NCI-H2081 treated with DMSO at 0.1 percent for 48 hours (cell line): ENCODE measurements around the gene RASSF5.
"Not testable (repeated sequence)": the region's sequence is repeated elsewhere in the genome, so short reads cannot be mapped to it uniquely, and the experiment has no call there.

Experiments used
- DNase-seq: peaks from one replicate; lab custom pipeline; 2025; lab: John Stamatoyannopoulos, UW

The RASSF5 gene

DNA sequence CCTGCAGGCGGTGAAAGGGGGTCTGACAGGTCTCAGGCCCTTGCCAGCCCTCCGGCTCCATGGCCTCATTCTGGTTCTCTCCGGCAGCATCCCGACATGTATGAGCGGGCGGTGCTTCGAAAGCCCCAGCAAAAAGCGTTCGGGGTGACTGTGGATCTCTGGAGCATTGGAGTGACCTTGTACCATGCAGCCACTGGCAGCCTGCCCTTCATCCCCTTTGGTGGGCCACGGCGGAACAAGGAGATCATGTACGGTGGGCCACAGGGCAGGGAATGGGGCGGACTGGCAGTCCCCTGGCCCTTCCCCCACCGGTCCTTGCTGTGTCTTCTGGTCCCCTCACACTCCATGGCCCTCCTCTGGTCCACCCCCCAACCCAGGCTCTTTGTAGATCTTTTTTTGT lies 30.7 kb upstream of the RASSF5 start:
- no peak for DNase-seq

- no peak for DNase-seq
Observed at GRCh38 chr1:206477110-206477509, 30.2 kb upstream of the RASSF5 start.

DNA sequence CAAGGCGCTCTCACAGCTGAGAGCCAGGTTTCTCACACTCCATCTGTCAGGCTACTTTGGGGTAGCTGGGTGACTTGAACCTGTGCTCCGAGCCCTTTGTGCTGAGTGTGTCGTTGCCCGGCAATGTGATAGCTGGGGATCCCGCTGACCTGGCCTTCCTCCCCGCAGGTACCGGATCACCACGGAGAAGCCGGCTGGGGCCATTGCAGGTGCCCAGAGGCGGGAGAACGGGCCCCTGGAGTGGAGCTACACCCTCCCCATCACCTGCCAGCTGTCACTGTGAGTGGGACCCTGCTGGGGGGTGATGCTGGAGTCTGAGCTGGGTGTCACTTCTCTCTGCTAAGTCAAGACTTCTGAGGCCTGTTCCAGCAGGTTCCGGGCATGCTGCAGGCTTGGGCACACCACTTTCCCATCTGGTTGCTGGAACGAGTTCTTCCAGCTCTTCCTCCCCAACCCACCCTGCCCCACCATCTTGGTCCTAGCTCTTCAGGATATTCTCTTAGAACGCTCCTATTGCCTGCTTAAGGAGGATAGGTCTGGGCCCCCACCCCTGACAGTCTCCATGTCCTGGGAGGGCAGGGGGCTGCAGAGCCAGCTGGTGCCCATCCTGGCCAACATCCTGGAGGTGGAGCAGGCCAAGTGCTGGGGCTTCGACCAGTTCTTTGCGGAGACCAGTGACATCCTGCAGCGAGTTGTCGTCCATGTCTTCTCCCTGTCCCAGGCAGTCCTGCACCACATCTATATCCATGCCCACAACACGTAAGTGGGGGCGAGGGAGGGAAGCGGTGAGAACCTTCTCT lies 29.6 kb upstream of the RASSF5 start:
- no peak for DNase-seq

- no peak for DNase-seq
Observed at GRCh38 chr1:206478746-206479145, 28.6 kb upstream of the RASSF5 start.

DNA sequence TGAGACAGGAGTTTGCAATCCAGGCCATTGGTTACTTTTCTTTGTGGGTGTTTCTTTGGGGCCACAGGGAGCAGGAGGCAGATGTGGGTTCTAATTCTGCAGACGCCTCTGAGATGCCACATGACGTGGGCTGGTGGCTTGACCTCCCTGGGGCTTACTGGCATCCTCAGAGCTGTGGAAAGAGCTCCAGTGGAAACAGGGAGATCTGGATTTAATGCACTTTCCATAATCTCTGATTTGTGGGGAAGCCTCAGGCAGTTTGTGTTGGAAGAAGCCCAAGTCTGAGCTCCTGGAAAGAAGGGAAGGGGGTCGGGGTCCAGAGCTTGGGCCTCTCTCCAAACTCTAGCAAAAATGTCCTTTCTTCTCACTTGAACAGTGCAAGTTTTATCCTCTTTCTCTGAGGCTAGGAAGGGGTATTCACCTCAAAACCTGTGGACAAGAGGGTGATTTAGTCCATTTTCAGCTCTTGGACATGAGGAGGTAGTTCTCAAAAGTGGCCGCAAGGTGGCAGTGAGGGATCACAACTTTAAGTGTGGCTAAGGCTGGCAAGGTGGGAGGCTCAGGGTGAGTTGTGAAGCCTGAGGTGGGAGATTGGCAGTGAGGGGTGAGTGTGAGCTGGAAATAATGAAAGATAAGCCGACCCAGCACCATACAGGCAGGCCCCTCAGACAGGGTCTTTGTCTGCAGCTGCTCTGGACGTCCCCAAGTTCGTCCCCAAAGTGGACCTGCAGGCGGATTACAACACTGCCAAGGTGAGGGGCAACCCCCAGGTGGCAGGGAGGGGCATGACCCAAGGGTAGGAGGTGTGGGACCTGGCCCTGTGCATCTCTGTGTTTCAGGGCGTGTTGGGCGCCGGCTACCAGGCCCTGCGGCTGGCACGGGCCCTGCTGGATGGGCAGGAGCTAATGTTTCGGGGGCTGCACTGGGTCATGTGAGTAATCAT lies 27.9 kb upstream of the RASSF5 start:
- DNase-seq, result peak; percentile 21

DNA sequence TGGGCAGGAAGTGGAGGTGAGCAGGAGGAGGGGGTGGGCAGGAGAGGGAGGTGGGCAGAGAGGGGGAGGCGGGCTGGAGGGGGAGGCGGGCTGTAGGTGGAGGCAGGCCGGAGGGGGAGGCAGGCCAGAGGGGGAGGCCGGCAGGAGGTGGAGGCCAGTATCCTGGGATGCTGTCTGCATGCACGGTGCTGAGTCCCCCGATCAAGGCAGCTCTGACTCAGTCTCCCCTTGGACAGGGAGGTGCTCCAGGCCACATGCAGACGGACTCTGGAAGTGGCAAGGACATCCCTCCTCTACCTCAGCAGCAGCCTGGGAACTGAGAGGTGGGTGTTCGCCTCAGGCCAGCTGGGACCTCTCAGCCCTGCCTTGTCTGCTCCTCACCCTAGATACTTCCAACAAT lies 27.1 kb upstream of the RASSF5 start:
- no peak for DNase-seq

- no peak for DNase-seq
Observed at GRCh38 chr1:206482611-206483010, 24.7 kb upstream of the RASSF5 start.

DNA sequence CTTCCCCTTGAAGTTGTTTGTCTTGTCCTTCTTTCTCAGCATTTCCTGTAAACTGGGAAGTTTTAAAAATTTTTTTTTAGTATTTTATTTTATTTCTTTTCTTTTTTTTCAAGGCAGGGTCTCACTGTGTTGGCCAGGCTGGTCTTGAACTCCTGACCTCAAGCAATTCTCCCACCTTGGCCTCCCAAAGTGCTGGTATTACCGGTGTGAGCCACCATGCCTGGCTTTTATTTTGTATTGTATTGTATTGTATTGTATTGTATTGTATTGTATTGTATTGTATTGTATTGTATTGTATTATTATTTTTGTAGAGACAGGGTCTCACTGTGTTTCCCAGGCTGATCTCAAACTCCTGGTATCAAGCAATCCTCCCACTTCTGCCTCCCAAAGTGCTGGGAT lies 23.5 kb upstream of the RASSF5 start:
- DNase-seq, result not testable (repeated sequence)

- no peak for DNase-seq
Observed at GRCh38 chr1:206484901-206485300, 22.4 kb upstream of the RASSF5 start.

- DNase-seq, result no peak
Observed at GRCh38 chr1:206486995-206487788, 20.1 kb upstream of the RASSF5 start.

GRCh38 chr1:206487970-206488369 lies 19.4 kb upstream of the RASSF5 start:
- no peak for DNase-seq

- DNase-seq, result no peak
Observed at GRCh38 chr1:206488466-206488865, 18.9 kb upstream of the RASSF5 start.

DNA sequence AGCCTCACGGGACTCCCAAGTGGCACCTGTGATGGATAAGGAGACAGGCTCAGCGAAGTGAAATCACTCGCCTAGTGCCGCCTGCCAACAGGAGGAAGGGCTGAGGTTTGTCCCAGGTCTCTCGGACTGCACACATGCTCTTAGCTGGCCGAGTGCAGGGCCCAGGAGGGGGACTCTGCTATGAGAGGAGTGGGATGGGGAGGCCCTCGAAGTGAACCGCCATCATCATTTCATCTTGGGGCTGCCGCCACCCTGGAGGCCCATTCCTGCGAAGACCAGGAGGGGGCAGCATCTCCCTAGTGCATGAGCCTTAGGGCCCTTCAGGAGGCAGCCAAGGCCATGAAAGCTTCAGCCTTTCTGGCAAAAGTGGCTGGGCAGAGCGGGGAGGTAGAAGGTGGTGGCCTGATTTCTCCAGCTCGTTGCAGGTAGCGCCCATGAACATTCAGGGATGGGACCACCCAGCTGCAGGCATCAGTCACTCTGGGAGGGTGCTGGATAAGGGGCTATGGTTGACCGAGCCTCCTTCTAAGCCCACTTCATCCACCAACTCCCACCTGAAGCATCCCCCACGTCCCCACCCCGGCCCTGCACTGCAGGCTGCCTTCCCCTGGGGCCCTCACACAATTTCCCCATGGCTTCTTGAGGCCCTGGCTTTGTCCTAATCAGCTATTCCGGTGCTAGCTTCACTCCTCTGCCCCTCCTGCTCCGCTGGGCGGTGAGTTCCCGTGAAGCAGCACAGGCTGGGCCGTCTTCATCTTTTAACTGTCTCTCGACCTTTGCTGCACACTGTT lies 17.2 kb upstream of the RASSF5 start:
- peak; percentile 42 for DNase-seq

- DNase-seq, result no peak
Observed at GRCh38 chr1:206490771-206491405, 16.4 kb upstream of the RASSF5 start.

- no peak for DNase-seq
Observed at GRCh38 chr1:206491616-206492015, 15.7 kb upstream of the RASSF5 start.

DNA sequence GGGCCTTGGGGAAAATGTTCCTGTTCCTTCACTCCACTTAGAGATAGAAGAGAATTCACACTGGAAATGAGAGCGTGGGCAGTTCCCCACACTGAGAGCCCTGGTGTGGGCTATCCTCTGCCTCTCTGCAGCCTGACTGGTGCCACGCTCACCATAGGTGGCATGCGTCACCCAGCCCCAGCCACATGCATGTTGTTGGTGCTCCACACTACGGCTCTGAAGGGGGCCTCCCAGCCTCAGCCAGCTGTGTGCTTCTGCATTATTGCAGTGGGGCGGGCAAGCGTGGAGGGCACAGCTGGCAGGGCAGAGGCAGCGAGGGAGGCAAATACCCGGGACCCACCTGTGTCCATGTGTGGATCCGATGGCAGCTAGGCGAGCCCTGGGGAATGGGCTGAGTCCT lies 14.7 kb upstream of the RASSF5 start:
- DNase-seq, result no peak

DNA sequence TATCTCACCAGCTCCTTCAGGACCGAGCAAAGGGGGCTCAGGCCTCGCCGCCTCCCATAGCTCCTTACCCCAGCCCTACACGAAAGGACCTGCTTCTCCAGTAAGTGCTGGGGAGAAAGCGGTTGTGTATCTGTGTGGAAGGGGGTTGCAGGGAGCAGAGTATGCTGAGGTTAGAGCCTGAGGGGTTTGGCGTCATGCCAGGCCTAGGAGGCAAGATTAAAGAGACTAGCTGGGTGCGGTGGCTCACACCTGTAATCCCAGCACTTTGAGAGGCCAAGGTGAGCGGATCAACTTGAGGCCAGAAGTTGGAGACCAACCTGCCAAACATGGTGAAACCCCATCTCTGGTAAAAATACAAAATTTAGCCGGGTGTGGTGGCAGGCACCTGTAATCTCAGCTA lies 14.1 kb upstream of the RASSF5 start:
- no peak for DNase-seq

DNA sequence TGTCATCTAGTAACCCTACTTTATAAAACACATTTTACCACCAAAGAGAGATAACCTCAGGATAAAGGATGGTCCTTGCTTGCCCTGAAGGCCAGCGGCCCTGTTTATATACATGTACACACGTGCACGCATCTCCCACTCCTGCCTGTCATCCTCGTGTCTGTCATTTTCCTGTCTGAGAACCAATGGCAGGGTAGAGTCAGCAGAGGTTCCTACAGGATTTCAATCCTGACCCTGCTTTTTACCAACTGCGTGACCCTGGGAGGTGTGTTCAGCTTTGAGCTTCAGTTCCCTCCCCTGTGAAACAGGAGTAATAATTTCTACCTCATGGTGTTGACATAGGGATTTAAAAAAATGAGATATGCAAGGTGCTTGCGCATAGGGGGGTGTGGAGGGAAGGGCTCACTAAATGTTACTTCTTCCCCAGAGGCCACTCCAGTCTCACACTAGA lies 12.3 kb upstream of the RASSF5 start:
- no peak for DNase-seq

DNA sequence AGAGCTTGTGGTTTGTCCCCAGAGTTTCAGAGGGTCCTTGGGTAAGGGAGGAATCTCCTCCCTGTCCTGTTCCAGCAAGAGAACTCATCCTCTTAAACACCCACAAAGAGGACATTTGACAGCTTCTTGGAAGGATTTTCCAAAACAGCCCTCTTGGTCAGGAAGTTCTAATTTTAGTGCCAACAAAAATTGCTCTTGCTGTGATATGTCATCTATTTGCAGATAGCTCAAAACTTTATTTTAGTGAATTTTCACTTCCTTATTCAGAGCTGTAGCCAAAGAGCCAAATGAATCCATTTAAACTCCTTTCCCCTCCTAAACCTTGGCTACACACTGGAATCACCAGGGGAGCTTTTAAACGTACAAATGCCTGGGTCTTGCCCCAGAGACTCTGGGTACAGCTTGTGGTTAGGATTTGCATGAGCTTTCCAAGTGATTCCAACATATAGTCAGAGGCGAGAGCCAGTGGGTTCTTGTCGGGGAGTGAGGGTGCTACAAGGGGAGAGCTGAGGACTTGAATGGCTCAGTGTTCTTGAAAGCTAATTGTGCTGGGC lies 11.8 kb upstream of the RASSF5 start:
- DNase-seq, result no peak

DNA sequence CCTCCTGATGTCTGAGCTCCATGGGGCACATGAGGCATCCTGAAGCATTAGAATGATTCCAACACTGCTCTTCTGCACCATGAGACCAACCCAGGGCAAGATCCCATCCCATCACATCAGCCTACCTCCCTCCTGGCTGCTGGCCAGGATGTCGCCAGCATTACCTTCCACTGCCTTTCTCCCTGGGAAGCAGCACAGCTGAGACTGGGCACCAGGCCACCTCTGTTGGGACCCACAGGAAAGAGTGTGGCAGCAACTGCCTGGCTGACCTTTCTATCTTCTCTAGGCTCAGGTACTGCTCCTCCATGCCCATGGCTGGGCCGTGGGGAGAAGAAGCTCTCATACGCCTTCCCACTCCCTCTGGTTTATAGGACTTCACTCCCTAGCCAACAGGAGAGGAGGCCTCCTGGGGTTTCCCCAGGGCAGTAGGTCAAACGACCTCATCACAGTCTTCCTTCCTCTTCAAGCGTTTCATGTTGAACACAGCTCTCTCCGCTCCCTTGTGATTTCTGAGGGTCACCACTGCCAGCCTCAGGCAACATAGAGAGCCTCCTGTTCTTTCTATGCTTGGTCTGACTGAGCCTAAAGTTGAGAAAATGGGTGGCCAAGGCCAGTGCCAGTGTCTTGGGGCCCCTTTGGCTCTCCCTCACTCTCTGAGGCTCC lies 11.1 kb upstream of the RASSF5 start:
- no peak for DNase-seq
